HG03457 (cell line): Measurements from ENCODE around the gene WWOX.

Experiments
- ATAC-seq: cut with Tn5 transposase; IDR thresholded peaks from one replicate; pipeline ENCODE4 v1.9.1; 2021; ENCODE audit warnings: moderate number of reproducible peaks; ENCODE audit not compliant: unreplicated experiment

WWOX gene

DNA sequence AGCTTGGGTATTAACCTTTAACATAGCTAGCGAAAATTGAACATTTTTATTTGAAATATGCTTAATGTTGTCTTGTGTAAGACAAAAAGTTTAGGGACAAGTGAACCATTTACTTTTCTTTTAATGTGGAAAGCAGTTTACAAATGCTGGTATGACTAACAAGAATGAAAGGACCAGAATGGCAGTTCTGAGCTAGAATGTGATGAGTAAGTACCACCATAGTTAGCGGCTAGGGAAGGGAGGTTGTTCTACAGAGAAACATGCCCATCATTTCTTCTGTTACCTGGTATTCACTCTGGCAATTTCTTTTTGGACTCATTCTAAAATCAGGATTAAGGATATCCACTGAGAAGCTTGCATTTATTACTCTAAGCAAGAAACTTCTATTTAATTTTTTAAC, 121.1 kb downstream of the WWOX start:
- ATAC-seq: no peak

DNA sequence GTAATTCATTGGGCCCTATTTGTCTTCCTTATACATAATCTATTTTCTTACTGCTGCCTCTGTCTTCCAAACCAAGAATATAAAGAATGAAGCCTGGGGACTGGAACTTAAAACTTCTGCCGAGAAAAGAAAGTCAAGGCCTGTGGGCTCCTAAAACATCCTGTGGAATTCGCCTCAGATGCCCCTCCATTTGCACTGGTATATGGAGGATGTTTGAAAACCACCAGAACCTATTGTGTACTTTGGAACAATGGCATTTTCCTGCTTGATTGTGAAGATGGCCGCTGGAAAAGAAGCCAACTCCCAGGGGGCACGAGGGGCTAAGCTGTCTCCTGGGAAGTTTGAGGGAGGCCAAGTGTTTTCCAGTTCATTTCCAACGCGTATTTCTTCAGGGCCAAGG, 122.4 kb downstream of the WWOX start:
- no peak for ATAC-seq

DNA sequence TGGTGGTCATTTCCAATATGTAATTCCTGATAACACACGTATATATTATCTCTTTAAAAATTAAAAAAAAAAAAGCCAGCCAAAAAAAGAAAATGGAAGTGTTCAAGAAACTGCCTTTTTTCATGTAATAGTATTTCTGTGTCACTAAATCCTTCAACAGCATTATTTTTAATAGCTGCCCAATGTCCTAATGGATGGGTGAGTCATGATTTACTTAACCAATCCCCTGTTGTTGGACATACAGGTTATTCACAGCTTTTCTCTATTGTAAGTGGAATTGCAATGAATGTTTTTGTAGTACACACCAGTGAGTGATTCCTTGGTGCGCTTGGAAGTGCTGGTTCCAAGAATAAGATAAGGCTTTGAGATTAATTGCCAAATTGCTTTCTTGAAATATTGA, 124.9 kb downstream of the WWOX start:
- ATAC-seq: no peak

DNA sequence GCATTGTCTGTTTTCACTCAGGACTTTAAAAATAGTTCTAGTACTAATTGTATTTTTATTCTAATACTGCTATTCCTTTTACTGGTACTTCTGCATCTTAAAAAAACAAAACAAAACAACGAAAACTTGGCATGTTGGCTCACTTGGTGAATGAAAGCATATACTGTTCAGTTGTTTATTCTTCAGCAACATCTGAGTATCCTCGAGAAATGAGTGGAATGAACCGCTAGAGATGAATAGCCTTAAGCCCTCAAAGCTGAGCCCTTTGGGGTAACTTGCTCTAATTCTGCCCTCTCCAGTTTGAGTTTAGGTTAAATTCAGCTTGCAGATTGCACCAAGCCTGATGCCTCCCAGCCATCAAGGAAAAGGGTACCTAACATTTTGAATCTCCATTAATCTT, 126.5 kb downstream of the WWOX start:
- ATAC-seq: no peak

DNA sequence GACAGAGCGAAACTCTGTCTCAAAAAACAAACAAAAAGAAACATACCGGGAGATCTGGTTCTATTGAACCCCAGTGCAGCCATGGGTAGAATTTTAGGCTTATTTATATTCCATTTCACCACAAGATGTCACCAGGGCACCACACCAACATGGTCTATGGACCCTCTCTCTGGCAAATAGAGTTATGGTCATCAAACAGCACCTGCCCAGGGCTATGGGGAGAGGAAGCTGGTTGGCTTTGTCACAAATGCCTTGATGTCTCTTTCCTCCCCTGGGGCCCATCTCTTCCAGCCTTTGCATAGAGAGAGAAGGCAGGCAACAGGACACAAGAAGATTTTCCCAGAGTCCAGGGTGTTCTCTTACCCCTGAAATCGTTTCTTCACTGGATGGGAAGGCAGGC, 128.4 kb downstream of the WWOX start:
- ATAC-seq: no peak

DNA sequence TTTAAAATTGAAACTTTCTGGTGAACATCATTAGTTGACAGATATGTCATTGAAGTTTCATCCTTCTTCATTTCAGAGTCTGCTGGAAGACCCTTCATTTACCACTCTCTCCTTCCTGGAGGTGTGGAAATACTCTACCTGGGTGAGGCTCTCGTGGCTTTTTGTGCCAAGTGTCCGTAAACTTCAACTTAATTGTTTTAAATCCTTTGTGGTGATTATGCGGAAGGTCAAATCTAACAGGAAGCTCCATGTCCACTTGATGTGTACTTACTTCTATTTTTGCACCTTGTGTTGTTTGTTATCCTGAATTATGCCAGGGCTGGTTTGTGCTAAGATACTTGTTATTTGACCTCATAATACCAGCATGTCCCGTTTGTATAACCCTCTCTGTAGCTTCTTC, 129.2 kb downstream of the WWOX start:
- ATAC-seq: no peak

DNA sequence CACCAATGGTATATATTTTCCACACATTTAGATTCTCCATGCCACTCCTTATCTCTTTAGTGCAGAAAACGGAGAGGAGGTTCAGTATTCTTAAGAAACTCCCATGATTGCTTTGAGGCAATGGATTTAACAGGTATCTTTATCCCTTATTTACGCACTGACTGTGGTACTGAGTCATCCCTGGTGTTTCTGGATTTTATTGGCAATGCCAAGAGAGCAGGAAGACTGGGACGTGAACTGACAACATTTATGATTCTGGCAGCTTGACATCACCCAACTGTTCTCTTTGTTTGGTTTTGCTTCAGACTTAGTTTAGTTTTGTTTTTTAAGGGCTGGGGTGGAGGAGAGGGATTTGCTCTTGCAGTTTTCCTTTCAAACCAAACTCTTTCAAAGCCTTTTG, 131.4 kb downstream of the WWOX start:
- ATAC-seq: no peak

DNA sequence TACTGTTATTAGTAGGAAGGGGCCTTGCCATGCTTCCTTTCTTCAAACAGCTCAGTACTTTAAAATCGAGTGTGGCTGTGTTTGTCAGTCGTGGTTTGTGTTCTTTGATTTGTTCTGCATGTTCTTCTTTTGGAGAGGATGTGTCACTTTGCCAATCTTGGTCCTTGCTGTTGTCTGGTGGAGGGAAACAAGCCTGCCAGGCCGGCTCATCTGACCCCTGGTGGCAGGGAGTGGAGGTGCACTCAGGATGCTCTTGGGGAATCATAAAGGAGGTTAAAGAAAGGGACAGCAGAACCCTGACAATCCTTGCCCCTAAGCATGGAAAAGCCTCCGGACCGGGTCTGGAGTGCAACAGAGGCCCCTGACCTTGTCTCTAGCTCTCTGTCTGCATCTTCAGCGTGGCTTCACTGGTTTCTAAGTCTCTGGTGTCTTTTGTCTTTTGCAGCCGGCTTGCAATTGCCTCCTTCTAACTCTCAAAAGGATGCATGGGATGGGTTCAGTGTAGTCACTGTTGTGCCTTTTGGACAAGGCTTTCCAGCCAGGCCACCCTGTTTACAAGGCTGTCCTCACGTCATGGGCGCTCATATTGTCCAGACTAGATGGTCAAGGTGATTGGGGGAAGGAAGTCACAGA, 135.8 kb downstream of the WWOX start:
- peak; percentile 83 for ATAC-seq

DNA sequence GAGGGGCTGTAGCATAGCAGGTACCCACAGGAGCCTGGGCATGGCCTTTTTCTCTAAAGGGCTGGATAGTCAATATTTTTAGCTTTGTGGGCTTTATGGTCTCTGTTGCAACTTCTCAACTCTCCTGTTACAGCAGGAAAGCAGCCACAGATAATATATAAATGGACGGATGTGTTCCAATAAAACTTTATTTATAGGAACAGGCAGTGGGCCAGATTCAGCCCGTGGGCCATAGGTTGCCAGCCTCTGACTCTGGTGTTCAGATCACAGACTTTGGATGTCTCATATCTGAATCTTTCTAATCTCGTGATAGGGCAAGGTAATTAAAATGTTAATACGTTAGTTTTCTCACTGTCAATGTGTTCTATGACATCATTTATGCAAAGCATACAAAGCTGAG, 136.4 kb downstream of the WWOX start:
- no peak for ATAC-seq

DNA sequence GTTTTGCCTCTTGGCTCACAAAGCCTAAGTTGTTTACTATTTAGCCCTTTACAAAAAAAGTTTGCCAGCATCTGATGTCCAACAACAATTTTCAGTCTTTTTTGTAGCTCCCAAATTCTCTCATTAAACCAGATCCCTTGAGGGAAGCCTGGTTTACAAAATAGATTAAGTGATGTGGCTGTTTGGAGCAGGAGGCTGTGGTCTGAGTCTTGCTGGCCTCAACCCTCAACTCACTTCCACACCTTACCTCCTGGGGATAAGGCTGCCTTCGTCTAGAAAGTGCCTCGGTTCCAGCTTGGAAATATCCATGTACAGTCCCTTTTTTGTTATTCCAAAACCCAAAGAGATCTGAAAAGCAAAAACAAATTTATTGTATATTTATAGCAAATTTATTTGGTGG, 138.4 kb downstream of the WWOX start:
- no peak for ATAC-seq

DNA sequence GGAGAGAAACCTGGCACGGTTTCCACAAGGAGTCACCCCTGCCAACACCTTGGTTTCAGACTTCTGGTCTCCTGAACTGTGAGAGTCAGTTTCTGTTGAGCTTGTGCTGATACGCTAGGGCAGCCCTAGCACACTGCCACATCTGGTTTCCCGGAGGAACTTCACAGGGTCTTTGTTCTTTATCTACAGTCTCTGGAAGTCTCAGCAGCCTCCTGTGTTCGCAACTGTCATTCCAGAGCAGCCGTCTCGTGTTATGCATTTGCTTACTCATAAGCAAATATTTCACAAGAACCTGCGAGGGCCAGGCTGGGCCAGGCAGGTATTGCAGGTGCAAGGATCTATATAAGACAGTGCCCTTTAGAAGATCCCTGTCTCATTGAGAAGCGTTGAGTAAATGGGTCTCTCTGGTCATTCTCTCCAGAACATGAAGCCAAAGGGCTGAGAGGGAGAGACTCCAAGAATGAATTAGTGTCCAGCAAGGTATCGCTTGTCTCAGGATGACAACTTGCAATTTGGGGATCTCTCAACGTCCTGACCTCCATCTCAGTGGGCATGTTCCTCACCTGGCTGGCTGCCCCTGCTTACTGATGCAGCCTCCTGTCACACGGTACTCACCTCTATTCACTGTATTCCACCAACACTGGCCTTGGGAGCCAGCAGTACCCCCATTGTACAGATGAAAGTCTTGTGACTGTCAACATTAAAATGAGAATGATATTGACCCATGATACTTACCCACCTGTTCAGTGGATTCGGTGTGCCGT, 141.2 kb downstream of the WWOX start:
- ATAC-seq: no peak

DNA sequence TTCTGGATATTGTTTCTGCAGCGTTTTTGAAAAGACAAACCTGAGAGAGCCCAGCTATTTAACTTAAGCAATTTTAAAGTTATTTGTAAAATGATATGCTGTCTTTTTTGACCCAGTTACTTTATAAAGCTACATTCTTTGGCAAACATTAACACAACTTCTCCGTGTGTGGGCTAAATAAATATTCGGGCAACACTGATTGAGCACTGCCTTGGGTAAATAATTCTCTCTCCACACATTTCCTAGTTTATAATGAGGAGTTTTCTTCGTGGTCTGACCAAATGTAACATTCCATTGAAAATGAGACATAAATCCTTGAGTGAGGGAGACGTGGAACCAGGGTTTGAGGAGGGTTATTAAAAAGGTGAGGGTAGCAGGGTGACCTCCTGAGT, 142.8 kb downstream of the WWOX start:
- ATAC-seq: no peak

DNA sequence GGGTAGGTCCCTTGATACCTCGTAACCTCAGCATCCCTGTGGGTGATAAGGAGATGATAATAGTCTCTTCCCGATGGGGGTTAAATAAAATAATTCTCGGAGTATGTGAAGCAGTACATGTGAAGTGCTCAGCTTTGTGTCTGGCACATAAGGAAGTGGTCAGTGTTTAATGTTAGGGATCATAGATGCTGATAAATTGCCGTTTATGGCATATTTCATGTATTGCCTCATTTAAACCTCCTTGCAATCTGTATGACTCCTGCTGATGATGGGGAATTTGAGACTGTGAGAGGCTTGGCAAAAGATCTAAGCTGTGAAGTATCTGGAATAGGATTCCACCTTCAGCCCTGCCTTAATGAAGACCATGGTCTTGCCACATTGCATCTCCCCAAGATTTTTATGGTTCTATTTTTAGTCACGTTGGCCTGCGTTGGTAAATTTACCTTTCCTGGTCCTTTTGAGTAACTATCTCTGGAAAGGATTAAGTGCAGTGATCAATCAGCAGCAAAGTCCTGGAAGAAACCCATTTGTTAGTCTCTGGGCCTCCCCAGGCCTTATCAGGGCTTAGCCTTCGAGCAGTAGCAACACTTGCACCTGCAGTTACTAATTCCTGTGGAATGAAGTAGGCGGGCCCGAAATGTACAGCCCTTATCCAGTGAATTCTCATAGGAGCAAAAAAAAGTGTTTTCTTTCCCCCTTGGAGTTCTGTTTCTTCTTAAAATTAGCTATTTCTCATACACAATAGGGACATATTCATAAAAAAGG, 144.9 kb downstream of the WWOX start:
- no peak for ATAC-seq

DNA sequence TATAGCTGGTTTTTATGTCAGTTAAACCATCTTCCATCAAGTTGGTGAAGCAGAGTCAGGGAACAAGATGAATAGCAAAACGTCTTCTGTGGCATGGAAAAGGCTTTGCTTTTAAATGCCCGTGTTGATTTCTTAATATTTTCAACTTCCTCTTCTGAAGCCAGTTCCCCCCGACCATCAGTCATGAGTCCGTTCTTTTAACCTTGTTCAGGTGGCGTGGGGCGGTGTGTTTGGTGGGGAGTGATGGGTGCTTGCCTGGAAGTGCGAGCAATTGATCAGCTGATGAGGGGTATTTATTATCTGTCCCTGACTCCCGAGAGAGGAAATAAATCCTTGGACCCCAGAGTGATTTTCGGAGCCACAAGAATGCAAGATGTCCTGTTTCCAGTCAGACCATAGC, 147.1 kb downstream of the WWOX start:
- ATAC-seq: no peak

DNA sequence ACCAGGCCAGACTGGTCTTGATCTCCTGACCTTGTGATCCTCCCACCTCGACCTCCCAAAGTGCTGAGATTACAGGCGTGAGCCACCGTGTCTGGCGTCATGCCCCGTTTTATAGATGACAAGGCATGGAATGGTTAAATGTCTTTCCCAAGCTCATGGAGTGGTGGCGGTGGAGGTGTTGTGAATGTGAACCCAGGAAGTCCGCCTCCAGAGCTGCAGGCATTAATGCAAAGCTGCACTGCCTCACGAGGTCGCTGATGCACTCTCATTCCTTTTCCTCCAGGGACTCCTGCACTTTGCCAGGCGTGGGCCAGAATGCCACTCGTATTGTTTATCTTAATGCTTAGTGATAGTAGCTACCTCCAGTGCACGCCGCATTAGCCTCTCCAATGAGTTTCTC, 149.6 kb downstream of the WWOX start:
- ATAC-seq: no peak

DNA sequence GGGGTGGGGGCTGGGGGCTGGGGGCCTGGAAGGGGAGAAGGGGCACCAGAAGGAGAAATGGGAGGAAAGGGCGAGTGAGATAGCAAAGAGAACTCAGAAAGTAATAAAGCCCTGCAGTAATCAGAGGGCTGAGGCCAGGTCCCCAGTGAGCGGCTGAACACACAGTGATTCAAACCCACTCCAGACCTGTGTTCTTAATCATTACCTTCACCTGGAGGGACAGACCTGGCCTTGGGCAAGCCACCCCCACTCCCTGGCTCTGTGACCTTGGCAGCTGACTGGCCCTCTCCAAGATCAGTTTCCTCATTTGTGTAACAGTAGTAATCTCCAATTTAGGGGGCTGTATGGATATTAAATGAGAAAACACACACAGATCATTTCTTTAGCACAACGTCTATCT, 150.4 kb downstream of the WWOX start:
- no peak for ATAC-seq

DNA sequence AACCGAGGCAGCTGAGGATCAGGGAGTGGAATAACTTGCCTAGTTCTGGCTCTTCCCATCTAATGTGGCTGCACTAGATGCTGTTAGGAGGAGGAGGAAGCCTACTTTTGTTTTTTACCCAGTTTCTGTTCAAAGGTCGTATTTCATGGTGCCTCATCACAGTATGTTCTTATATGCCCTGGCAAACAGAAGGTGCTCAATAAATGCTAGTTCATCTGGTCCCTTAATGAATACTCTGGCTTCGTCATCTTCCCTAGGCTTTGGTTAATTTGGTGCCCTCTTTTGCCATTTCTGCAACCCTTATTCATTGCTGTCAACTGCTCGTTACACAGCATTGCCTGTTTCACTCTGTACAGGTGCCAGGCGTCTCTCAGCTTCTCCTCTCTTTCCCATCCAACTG, 151.7 kb downstream of the WWOX start:
- ATAC-seq: no peak

DNA sequence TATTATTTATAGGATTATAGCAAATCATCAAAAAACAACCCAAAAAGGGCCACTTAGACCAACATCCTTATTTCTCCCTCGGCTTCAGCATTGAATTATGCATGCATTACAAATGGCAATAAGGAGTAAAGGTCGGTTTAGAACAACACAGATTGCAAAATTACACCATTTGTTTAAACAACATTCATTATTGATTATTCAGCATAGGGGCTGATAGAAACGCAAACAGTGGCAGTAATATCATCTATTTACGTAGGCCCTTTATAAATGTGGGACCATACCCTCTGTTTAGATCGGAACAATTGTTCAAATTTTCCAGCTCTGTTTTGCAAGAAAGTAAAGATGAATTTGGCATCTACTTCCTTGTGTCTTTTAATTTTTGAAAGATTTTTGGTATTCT, 153.3 kb downstream of the WWOX start:
- no peak for ATAC-seq

DNA sequence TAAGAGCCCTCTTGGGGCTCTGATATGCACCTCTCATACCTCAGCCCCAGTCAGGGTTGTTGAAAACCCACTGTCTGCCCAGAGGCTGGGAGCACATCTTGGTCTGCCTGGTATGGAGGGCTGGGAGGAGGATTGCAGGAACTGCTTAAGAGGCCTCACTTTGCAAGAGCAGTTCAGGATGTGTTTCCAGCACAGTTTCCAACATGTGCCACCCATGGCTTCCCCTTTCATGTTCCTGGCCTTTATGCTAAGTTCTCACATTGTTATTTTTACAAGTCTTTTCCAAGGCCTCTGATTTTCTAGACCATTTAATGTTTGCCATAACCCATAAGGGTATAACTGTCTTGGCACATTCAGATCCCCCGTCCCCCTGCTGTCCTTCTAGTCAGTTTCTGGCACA, 155.4 kb downstream of the WWOX start:
- no peak for ATAC-seq

DNA sequence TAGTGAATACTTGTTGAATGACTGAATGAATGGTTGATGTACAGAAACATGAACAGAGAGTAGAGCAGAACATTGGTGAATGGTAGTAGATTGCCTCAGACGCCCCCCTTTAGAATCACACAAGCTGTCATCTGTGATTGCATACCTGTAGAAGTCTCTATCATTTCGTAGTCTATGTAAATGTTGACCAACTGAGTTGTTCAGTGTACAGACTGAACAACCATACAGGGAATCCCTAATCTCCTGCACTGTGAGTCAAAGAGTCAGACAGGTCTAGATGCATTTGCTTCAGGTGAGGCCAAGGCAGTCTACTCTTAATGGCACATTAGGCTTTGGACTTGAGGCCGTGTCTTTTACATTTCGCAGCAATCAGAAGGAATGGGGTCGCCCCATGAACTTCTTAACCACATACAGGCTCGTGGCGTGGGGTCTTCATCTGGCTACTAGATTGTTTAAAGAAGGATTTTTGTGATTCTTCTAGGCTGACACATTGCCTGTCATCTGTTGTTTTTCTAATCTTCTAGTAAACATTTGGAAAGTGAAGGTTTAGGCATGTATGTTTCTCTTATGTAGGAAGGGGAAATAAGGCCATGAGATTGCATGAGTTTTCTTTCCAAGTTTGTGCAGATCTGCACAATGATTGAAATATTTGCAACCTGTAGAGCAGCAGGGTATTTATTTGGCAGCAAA, 157.4 kb downstream of the WWOX start:
- no peak for ATAC-seq

DNA sequence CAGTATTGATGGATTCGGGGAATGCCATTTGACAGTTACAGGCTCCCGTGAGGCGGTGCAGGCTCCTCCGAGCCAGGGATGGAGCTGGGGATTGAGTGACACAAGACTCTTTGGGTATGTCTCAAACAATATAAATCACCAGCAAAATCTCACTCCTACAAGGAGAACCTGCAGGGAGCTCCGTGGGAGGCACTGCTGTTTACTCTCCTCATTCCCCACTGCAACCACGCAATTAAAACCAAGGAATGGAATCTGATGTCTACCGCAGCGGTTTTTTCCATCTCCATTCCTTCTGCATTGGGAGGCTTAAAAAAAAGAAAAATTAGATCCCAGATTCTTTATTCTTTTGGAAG, 157.9 kb downstream of the WWOX start:
- ATAC-seq: no peak
